GM19328 (cell line): Measurements from ENCODE around the gene PTN.

ENCODE experiments used
- ATAC-seq: cut with Tn5 transposase; IDR thresholded peaks from one replicate; pipeline ENCODE4 v1.9.1; 2021; ENCODE audit warnings: mild to moderate bottlenecking, moderate library complexity; ENCODE audit not compliant: unreplicated experiment

PTN gene

GRCh38 chr7:137324796-137325696, 18.5 kb downstream of the PTN start:
- no peak for ATAC-seq

- no peak for ATAC-seq
Measured at GRCh38 chr7:137316648-137317353, 26.7 kb downstream of the PTN start.

GRCh38 chr7:137313201-137313600, 30.3 kb downstream of the PTN start:
- ATAC-seq, result no peak

GRCh38 chr7:137306748-137307147, 36.8 kb downstream of the PTN start:
- ATAC-seq, result no peak

GRCh38 chr7:137305901-137306621, 37.5 kb downstream of the PTN start:
- no peak for ATAC-seq

GRCh38 chr7:137304624-137305235, 38.8 kb downstream of the PTN start:
- ATAC-seq, result no peak

- ATAC-seq, result no peak
Measured at GRCh38 chr7:137304165-137304564, 39.4 kb downstream of the PTN start.

GRCh38 chr7:137302081-137302480, 41.5 kb downstream of the PTN start:
- ATAC-seq, result no peak

GRCh38 chr7:137298464-137298794, 45.1 kb downstream of the PTN start:
- ATAC-seq, result no peak

GRCh38 chr7:137297551-137298463, 45.7 kb downstream of the PTN start:
- no peak for ATAC-seq

- no peak for ATAC-seq
Measured at GRCh38 chr7:137296576-137296975, 47.0 kb downstream of the PTN start.

GRCh38 chr7:137295739-137296324, 47.7 kb downstream of the PTN start:
- ATAC-seq, result no peak

GRCh38 chr7:137289101-137289500, 54.4 kb downstream of the PTN start:
- ATAC-seq, result no peak

- ATAC-seq, result no peak
Measured at GRCh38 chr7:137287651-137288258, 55.8 kb downstream of the PTN start.

GRCh38 chr7:137283153-137283552, 60.4 kb downstream of the PTN start:
- no peak for ATAC-seq

- no peak for ATAC-seq
Measured at GRCh38 chr7:137282043-137282442, 61.5 kb downstream of the PTN start.

- ATAC-seq, result no peak
Measured at GRCh38 chr7:137276189-137276588, 67.3 kb downstream of the PTN start.

- ATAC-seq, result no peak
Measured at GRCh38 chr7:137272249-137272648, 71.3 kb downstream of the PTN start.

GRCh38 chr7:137269240-137269639, 74.3 kb downstream of the PTN start:
- no peak for ATAC-seq
